ENCODE measurements around the gene GRK2. TPM values are rescaled to one million over a fixed set of nuclear protein-coding genes. Genes with fewer than 3 reads are reported as not detected.

GRK2 gene
- total and polyA plus RNA-seq, 12 donors: 34.2 to 65.0 (median 45.5) TPM

- intact Hi-C loops (cut with DNase I): no loop called here
- Histone ChIP-seq H3K4me3 (no peak overlapping the region), H3K4me1 (peaks cover 6 to 98% (median 34%) of the 10 kb centered on the region in 9 donors), H3K27me3 (no peaks in the 10 kb centered on the region), H3K27ac (peak overlapping the region in 4 of 10 donors; percentile 50 to 98 (median 77)), H3K9me3 (no peaks in the 10 kb centered on the region), H3K36me3 (peaks cover 27 to 96% (median 68%) of the 10 kb centered on the region in 9 donors)
- DNase-seq: peak in 1 of 2 donors; percentile 13
- ATAC-seq: no peak
- no peak for TF ChIP-seq CTCF (IDR thresholded peaks at IDR 0.05)
- 89 to 90% methylated on average over 19 to 20 of the region's 20 CpGs for WGBS, 2 donors
Observed at GRCh38 chr11:67282155-67282875, 16.0 kb downstream of the GRK2 start.

- no peaks in the 10 kb centered on the region for H3K9me3 ChIP-seq
- no peak for ATAC-seq
- H3K36me3 ChIP-seq: peaks cover 27 to 94% (median 68%) of the 10 kb centered on the region in 9 donors
- peak in 1 of 2 donors; percentile 10 for DNase-seq
- peak overlapping the region in 1 of 10 donors; percentile 2 for H3K4me3 ChIP-seq
- TF ChIP-seq CTCF (IDR thresholded peaks at IDR 0.05): no peak
- H3K27me3 ChIP-seq: no peaks in the 10 kb centered on the region
- peaks cover 10 to 98% (median 34%) of the 10 kb centered on the region in 9 donors for H3K4me1 ChIP-seq
- H3K27ac ChIP-seq: peak overlapping the region in 5 of 10 donors; percentile 50 to 98 (median 56)
- 90 to 91% methylated on average over 11 of the region's 11 CpGs for WGBS, 2 donors
- intact Hi-C loops (cut with DNase I): no loop called here
Observed at GRCh38 chr11:67282876-67283371, 16.7 kb downstream of the GRK2 start.

GRCh38 chr11:67283481-67283963 is 17.2 kb downstream of the GRK2 start:
- Histone ChIP-seq H3K27me3 (no peaks in the 10 kb centered on the region), H3K4me1 (peaks cover 7 to 98% (median 34%) of the 10 kb centered on the region in 9 donors), H3K36me3 (peaks cover 27 to 88% (median 68%) of the 10 kb centered on the region in 9 donors), H3K4me3 (peak overlapping the region in 1 of 10 donors; percentile 74), H3K9me3 (no peaks in the 10 kb centered on the region), H3K27ac (peak overlapping the region in 7 of 10 donors; percentile 19 to 98 (median 52))
- DNase-seq: peak in 1 of 2 donors; percentile 20
- TF ChIP-seq CTCF (IDR thresholded peaks at IDR 0.05): no peak
- ATAC-seq: peak in 2 of 8 donors; percentile 13 to 19
- WGBS, 2 donors: 82 to 86% methylated on average over 13 of the region's 13 CpGs
- intact Hi-C loops (cut with DNase I): no loop called here

- Histone ChIP-seq H3K4me1 (peaks cover 7 to 90% (median 29%) of the 10 kb centered on the region in 9 donors), H3K36me3 (peaks cover 22 to 74% (median 60%) of the 10 kb centered on the region in 9 donors), H3K27me3 (no peaks in the 10 kb centered on the region), H3K4me3 (peak overlapping the region in 1 of 10 donors; percentile 74), H3K27ac (peak overlapping the region in 3 of 10 donors; percentile 97 to 98 (median 98)), H3K9me3 (no peaks in the 10 kb centered on the region)
- ATAC-seq (no peak), DNase-seq (peak in 1 of 2 donors; percentile 14)
- TF ChIP-seq CTCF (IDR thresholded peaks at IDR 0.05): no peak
- intact Hi-C loops (cut with DNase I): no loop called here
- 89 to 93% methylated on average over 45 of the region's 45 CpGs for WGBS, 2 donors
Observed at GRCh38 chr11:67284811-67285540, 18.7 kb downstream of the GRK2 start.
